Activated CD4-positive, alpha-beta T cell treated with anti-CD3 and anti-CD28 coated beads, Interleukin-2, amount 10 ng/mL, durations not matched to agents 7 days and 5 days (primary cell): ENCODE data around the gene APOBEC4. TPM values are rescaled to one million over a fixed set of nuclear protein-coding genes. Genes with fewer than 3 reads are reported as not detected.

Experiments
- CTCF ChIA-PET: fragments of 350-600 bp; sonication (Branson Sonifier 250); formaldehyde crosslinking; loops from one replicate; lab custom pipeline; 2021; ENCODE audit warnings: antibody characterized with exemption; lab: Charles Lee
- POLR2A ChIA-PET: fragments of 350-600 bp; sonication (Branson Sonifier 250); formaldehyde crosslinking; loops from one replicate; lab custom pipeline; 2021; ENCODE audit warnings: antibody characterized with exemption; lab: Charles Lee
- DNase-seq: peaks from one replicate; pipeline ENCODE4 v3.0.0-alpha.2; 2020
- H3K27ac Mint-ChIP-seq: one replicate; pipeline ENCODE4 v1.8.0; 2021; ENCODE audit warnings: mild to moderate bottlenecking, moderate library complexity, mixed read lengths
- H3K27me3 Mint-ChIP-seq: one replicate; pipeline ENCODE4 v1.8.0; 2021; ENCODE audit warnings: mixed read lengths
- H3K36me3 Mint-ChIP-seq: one replicate; pipeline ENCODE4 v1.8.0; 2021; ENCODE audit warnings: low read depth, mixed read lengths
- H3K4me1 Mint-ChIP-seq: one replicate; pipeline ENCODE4 v1.8.0; 2021; ENCODE audit warnings: mixed read lengths
- H3K4me3 Mint-ChIP-seq: one replicate; pipeline ENCODE4 v1.8.0; 2021; ENCODE audit warnings: mild to moderate bottlenecking, moderate library complexity, mixed read lengths
- H3K9me3 Mint-ChIP-seq: one replicate; pipeline ENCODE4 v1.8.0; 2021; ENCODE audit warnings: mixed read lengths
- total RNA-seq, 2 experiments: library from RNA; stranded (reverse); gene quantifications; one replicate each; pipeline ENCODE4 v1.2.3, GENCODE V29; 2021

The APOBEC4 gene
- total RNA-seq, 2 experiments from 2014 or later, result not detected

DNA sequence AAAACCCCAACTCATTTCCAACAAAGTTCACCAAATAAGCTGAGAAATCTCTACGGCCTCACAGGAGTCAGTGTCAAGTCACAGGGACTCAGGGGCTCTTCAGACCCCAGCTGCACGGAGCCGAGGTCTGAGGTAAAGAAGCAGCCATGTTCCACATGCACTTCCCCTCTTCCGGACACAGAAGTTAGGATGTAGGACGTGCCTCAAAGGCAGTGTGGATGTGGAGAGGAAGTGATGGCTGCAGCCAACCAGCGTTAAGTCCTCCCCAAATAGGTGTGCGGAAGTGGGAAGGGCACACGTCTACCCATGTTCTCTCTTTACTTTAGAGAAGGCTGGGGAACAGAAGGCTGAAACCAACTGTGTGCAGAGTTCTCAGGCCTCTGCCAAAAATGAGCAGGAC, 48.3 kb downstream of the APOBEC4 start:
- POLR2A ChIA-PET, result no interaction called here
- H3K27me3 Mint-ChIP-seq, result peaks cover 5% of the 10 kb centered on the region
- H3K4me1 Mint-ChIP-seq, result peaks cover 11% of the 10 kb centered on the region
- no peak overlapping the region for H3K27ac Mint-ChIP-seq
- no peak for DNase-seq
- H3K4me3 Mint-ChIP-seq, result no peak overlapping the region
- no peaks in the 10 kb centered on the region for H3K9me3 Mint-ChIP-seq
- CTCF ChIA-PET, result no interaction called here
- H3K36me3 Mint-ChIP-seq, result no peaks in the 10 kb centered on the region

DNA sequence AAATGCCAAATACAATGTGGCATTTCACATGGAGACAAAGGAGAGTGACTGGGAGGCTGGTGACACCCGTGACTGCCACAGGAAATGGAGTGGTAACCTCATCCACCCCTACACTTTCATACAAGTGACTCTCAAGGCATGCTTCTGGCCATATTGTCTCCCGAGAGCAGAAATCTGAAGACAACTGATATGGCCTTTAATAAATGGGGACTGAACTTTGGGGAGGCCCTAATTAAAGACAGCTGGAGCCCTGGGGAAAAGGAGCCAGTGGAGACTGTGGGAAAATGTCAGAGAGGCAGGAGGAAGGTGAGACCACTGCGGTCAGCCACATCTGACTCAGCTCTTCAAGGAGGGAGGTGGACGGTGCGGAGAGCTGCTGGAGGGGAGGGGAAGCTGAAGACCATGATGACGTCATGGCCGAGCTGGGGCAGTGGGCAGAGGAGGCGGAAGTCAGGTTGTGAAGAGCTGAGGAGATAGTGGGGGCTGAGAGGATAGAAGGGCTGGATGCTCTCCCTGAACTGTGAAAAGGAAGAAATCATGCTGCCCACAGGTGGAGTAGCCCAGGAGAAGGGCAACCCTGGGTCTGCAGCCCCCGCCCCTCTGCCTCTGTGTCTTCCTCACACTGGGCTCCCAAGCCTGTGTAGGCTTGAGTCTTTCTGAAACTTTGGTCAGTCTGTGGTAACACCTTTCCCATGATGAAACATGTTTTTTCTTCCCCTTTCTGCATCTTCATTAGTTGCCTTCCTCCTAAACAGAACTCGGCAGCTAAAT, 48.9 kb downstream of the APOBEC4 start:
- H3K4me1 Mint-ChIP-seq, result peaks cover 13% of the 10 kb centered on the region
- no peaks in the 10 kb centered on the region for H3K9me3 Mint-ChIP-seq
- CTCF ChIA-PET, result interaction anchor here (1.3 kb wide), 1 partner anchor 29 kb away, joined by 3 read pairs; no protein-coding TSS in a partner anchor
- POLR2A ChIA-PET, result no interaction called here
- H3K36me3 Mint-ChIP-seq, result no peaks in the 10 kb centered on the region
- H3K4me3 Mint-ChIP-seq, result no peak overlapping the region
- H3K27me3 Mint-ChIP-seq, result peaks cover 3% of the 10 kb centered on the region
- no peak for DNase-seq
- no peak overlapping the region for H3K27ac Mint-ChIP-seq

DNA sequence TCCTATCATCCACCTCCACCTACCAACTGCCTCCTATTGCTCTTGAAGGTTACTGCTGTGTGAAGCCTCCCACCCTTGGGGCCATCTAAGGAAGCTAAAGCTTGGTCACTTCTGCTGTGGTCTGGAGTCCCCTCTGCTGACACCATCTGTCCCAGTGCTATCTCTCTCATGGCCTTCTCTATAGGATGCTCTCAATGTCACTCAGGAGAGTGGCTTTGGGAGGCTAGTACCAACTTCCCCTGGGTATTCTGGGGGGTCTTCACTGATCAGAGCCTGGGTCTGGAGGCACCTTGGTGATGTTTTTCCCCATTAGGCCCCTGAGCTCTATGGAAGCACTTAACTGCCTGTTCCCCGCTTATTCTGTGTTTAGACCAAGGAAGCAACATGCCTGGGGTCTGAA, 50.6 kb downstream of the APOBEC4 start:
- H3K4me1 Mint-ChIP-seq, result peaks cover 21% of the 10 kb centered on the region
- no peaks in the 10 kb centered on the region for H3K9me3 Mint-ChIP-seq
- POLR2A ChIA-PET, result no interaction called here
- no peak overlapping the region for H3K27ac Mint-ChIP-seq
- no peaks in the 10 kb centered on the region for H3K27me3 Mint-ChIP-seq
- CTCF ChIA-PET, result interaction anchor here (0.6 to 1.3 kb wide), 2 partner anchors 30 to 76 kb away, joined by 3 to 4 read pairs; no protein-coding TSS in a partner anchor
- H3K4me3 Mint-ChIP-seq, result no peak overlapping the region
- no peak for DNase-seq
- no peaks in the 10 kb centered on the region for H3K36me3 Mint-ChIP-seq

DNA sequence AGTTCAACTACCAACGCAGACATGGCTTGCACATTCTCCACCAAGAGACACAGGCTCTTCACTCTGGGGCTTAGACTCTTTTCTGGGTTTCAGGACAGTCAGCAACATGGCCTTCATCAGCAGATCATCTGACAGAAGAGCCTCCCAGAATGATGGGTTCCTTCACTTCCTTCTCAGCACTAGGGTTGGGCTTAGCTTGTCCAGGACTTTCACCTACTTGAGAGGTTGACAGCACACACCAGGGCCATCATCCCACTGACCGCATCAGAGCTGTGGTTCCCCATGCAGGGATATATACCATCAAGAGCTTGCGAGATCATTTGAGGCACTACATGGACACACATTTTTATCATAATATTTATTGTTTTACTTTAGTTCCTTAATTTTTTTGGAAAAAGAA, 52.5 kb downstream of the APOBEC4 start:
- ChIA-PET CTCF (interaction anchor here (0.9 to 1.2 kb wide), 2 partner anchors 31 to 103 kb away, joined by 3 read pairs; no protein-coding TSS in a partner anchor), POLR2A (interaction anchor here (0.6 kb wide), 1 partner anchor 11 kb away, joined by 4 read pairs; no protein-coding TSS in a partner anchor)
- Mint-ChIP-seq H3K27ac (peak overlapping the region; percentile 6), H3K27me3 (peaks cover 2% of the 10 kb centered on the region), H3K36me3 (no peaks in the 10 kb centered on the region), H3K4me3 (no peak overlapping the region), H3K4me1 (peaks cover 21% of the 10 kb centered on the region), H3K9me3 (no peaks in the 10 kb centered on the region)
- no peak for DNase-seq

DNA sequence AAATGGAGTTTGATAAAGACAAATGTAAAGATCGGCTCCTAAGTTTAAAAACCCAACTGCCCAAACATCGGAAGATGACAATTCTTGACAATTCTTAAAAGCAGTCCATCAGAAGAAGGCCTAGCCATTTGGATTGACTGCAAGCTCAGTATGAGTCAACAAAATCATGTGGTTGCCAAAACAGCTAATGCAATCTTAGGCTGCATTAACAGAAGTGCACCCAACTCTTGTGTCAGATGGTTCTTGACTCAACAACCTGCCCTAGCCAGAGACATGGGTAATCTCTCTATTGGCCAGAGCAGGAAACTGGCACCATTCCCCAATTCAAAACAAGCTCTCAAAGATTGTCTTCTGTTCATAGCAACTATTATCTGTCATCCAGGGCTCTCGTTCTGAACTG, 53.0 kb downstream of the APOBEC4 start:
- peaks cover 21% of the 10 kb centered on the region for H3K4me1 Mint-ChIP-seq
- H3K4me3 Mint-ChIP-seq, result no peak overlapping the region
- ChIA-PET POLR2A (interaction anchor here (0.6 kb wide), 1 partner anchor 11 kb away, joined by 4 read pairs; no protein-coding TSS in a partner anchor), CTCF (interaction anchor here (0.9 to 1.2 kb wide), 2 partner anchors 30 to 103 kb away, joined by 3 read pairs; no protein-coding TSS in a partner anchor)
- H3K36me3 Mint-ChIP-seq, result no peaks in the 10 kb centered on the region
- no peak for DNase-seq
- H3K9me3 Mint-ChIP-seq, result no peaks in the 10 kb centered on the region
- peak overlapping the region; percentile 1 for H3K27ac Mint-ChIP-seq
- peaks cover 2% of the 10 kb centered on the region for H3K27me3 Mint-ChIP-seq

DNA sequence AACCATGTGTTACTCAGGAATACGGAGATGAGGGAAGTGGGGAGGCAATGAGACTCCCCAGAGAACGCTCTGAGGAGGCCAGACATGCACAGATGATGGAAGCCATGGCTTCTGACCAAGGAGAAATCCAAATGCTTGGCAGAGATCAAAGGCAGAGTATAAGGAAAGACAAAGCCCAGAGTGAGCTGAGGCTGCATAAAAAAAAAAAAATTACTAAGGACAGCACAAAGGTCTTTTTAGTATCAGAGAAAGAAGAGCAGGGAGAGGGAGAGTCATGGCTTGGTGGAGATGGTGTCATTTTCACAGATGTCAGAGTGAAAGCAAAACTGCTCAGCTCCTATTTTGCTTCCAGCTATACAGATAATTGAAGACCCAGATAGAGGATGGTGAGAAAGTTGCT, 54.7 kb downstream of the APOBEC4 start:
- Mint-ChIP-seq H3K27me3 (peaks cover 6% of the 10 kb centered on the region), H3K36me3 (no peaks in the 10 kb centered on the region), H3K9me3 (no peaks in the 10 kb centered on the region), H3K4me1 (peaks cover 13% of the 10 kb centered on the region), H3K4me3 (no peak overlapping the region), H3K27ac (no peak overlapping the region)
- POLR2A ChIA-PET, result no interaction called here
- DNase-seq, result no peak
- CTCF ChIA-PET, result interaction anchor here (0.5 to 1.5 kb wide), 4 partner anchors 11 to 18 kb away, joined by 3 to 4 read pairs (median 4); no protein-coding TSS in a partner anchor

DNA sequence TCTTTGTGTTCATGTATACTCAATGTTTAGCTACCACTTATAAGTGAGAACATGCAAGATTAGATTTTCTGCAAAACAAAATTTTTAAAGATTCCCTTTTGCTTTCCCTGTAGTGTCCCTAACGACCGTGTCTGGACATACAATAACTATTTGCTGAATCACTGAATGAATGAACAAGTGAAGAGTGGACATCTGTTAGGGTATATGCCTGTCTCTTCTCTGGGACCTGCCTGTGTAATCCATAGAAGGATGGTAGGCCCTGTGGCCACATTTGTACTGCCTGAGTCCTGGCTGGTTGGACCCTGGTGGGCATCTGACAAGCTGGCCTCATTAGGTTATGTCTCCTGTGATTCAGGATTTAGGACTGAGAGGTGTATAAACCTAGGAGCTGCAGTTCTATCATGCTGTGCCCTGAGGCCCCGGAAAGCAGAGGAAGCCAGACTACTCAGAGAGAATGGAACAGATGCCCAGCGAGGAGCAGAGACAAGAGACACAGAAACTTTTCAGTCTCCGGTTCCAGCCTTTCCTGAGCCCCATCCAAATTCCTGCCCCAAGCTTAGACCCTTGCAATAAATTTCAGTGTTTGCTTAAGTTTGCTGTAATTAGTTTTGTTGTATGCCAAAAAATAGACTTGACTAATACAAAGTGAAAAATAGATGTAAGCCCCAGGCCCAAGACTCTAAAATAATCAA, 55.3 kb downstream of the APOBEC4 start:
- peaks cover 18% of the 10 kb centered on the region for H3K4me1 Mint-ChIP-seq
- H3K4me3 Mint-ChIP-seq, result no peak overlapping the region
- no peaks in the 10 kb centered on the region for H3K9me3 Mint-ChIP-seq
- DNase-seq, result no peak
- H3K27me3 Mint-ChIP-seq, result peaks cover 8% of the 10 kb centered on the region
- POLR2A ChIA-PET, result no interaction called here
- no peak overlapping the region for H3K27ac Mint-ChIP-seq
- H3K36me3 Mint-ChIP-seq, result no peaks in the 10 kb centered on the region
- CTCF ChIA-PET, result interaction anchor here (0.5 to 1.5 kb wide), 2 partner anchors 10 to 13 kb away, joined by 3 to 4 read pairs; no protein-coding TSS in a partner anchor

DNA sequence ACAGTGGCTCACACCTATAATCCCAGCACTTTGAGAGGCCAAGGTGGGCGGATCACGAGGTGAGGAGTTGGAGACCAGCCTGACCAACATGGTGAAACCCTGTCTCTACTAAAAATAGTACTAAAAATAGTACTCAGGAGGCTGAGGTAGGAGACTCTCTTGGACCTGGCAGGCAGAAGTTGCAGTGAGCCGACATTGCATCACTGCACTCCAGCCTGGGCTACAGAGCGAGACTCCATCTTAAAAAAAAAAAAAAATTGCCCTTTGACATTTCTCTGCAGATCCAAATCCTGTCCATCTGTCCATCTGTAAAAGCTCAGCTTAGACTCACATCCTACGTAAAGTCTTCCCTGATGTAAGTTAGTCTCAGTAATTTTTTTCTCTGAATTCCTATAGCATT, 56.6 kb downstream of the APOBEC4 start:
- POLR2A ChIA-PET, result no interaction called here
- DNase-seq, result no peak
- Mint-ChIP-seq H3K27ac (no peak overlapping the region), H3K27me3 (peaks cover 8% of the 10 kb centered on the region), H3K4me1 (peaks cover 18% of the 10 kb centered on the region), H3K9me3 (no peaks in the 10 kb centered on the region), H3K36me3 (no peaks in the 10 kb centered on the region), H3K4me3 (no peak overlapping the region)
- CTCF ChIA-PET, result interaction anchor here (0.6 kb wide), 1 partner anchor 14 kb away, joined by 4 read pairs; no protein-coding TSS in a partner anchor

Other genes with a start within 250 kb of the APOBEC4 start
- not detected for gene NMNAT2, start 234.9 kb downstream of the APOBEC4 start, total RNA-seq
- gene SMG7, start 180.8 kb downstream of the APOBEC4 start, total RNA-seq, result 10 to 100 TPM; 72.4 to 87.3 TPM
- gene NCF2, start 62.9 kb downstream of the APOBEC4 start, total RNA-seq, result 10 to 100 TPM; 15.3 to 15.8 TPM
- 100 to 1,000 TPM; 257 to 273 TPM for gene ARPC5, start 17.5 kb downstream of the APOBEC4 start, total RNA-seq
- 1 to 10 TPM; 2.6 TPM for gene RGL1, start 151.8 kb upstream of the APOBEC4 start, total RNA-seq